H1 (cell line): ENCODE measurements around the gene ERMN. TPM values are rescaled to one million over a fixed set of nuclear protein-coding genes. Genes with fewer than 3 reads are reported as not detected.

Experiments
- EGR1 ChIP-seq: IDR thresholded peaks from 2 replicates; pipeline ENCODE4 v1.6.1; 2011; ENCODE audit warnings: low read depth, low read length, borderline replicate concordance
- HDAC6 ChIP-seq: IDR thresholded peaks from one replicate; pipeline ENCODE4 v1.7.1; 2012; ENCODE audit warnings: low read depth, mild to moderate bottlenecking, inconsistent platforms, low read length, moderate library complexity
- KDM5A ChIP-seq: fragments of 200-600 bp; IDR thresholded peaks from 2 replicates; pipeline ENCODE4 v1.7.1; 2012; ENCODE audit warnings: mild to moderate bottlenecking, low read length, inconsistent platforms, mixed read lengths
- NANOG ChIP-seq: IDR thresholded peaks from 2 replicates; pipeline ENCODE4 v1.6.1; 2011; ENCODE audit warnings: low read length, low read depth, mild to moderate bottlenecking, inconsistent platforms; ENCODE audit not compliant: insufficient read depth, poor library complexity, severe bottlenecking
- polyA plus RNA-seq, 7 experiments: library from polyadenylated mRNA; depleted of rRNA in 3 of 7; stranded (reverse) in 5 of 7; unstranded in 2 of 7; fragments of >200 nt in 5 of 7; fragments of 200-250 nt in 2 of 7; gene quantifications; 1 replicate in 5 of 7; 2 replicates in 1 of 7; 4 replicates in 1 of 7; pipeline versions ENCODE4 v1.2.1 to v1.2.3, GENCODE V29; 2011 to 2013; ENCODE audit warnings: missing spikeins in 2 of 7, mixed read lengths in 2 of 7
- total RNA-seq: library from RNA; stranded (reverse); fragmentation: NEBNext Ultra II Directional; extraction: Animal tissue kit (Norgen Biotek cat#: 25700); gene quantifications from 2 replicates; pipeline ENCODE4 v1.2.1, GENCODE V29; 2021
- TF ChIP-seq, protein P1 (sequence below): IDR thresholded peaks from 2 replicates; pipeline ENCODE4 v1.6.1; 2011; ENCODE audit warnings: low read depth, mild to moderate bottlenecking, low read length; ENCODE audit not compliant: insufficient read depth
- TF ChIP-seq, protein P2 (sequence below): fragments of 300-600 bp; sonication (generic); IDR thresholded peaks from 2 replicates; pipeline ENCODE4 v1.7.1; 2012; ENCODE audit warnings: low read length, moderate library complexity, mild to moderate bottlenecking, inconsistent platforms; ENCODE audit not compliant: insufficient replicate concordance

ERMN gene
- total and polyA plus RNA-seq, 2 of the 8 experiments (the other 6 are each of a cell fraction or from before 2014, with no cell fraction given) = 0.11 TPM; not detected in 1

DNA sequence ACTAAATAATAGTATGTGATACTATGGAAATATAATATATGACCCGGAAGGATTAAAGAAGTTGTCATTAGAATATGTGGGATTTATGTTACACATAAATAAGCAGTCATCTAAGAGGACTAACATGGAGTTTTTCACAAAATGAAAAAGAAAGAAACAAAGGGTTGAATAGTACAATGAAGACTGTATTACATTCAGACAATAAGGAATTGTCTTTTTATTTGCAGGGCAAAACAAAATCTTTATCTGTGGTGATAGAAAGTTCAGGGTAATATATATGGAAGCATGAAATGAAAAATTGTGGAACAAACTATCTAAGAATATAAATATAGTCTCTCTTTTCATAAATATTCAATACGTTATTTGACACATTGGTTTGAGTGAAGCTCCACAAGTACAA lies 5.8 kb downstream of the ERMN start (continued):
- TF ChIP-seq NANOG = no peak
- TF ChIP-seq HDAC6 = no peak
- TF ChIP-seq, protein P1, sequence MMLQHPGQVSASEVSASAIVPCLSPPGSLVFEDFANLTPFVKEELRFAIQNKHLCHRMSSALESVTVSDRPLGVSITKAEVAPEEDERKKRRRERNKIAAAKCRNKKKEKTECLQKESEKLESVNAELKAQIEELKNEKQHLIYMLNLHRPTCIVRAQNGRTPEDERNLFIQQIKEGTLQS = no peak
- no peak for TF ChIP-seq KDM5A
- TF ChIP-seq, protein P2, sequence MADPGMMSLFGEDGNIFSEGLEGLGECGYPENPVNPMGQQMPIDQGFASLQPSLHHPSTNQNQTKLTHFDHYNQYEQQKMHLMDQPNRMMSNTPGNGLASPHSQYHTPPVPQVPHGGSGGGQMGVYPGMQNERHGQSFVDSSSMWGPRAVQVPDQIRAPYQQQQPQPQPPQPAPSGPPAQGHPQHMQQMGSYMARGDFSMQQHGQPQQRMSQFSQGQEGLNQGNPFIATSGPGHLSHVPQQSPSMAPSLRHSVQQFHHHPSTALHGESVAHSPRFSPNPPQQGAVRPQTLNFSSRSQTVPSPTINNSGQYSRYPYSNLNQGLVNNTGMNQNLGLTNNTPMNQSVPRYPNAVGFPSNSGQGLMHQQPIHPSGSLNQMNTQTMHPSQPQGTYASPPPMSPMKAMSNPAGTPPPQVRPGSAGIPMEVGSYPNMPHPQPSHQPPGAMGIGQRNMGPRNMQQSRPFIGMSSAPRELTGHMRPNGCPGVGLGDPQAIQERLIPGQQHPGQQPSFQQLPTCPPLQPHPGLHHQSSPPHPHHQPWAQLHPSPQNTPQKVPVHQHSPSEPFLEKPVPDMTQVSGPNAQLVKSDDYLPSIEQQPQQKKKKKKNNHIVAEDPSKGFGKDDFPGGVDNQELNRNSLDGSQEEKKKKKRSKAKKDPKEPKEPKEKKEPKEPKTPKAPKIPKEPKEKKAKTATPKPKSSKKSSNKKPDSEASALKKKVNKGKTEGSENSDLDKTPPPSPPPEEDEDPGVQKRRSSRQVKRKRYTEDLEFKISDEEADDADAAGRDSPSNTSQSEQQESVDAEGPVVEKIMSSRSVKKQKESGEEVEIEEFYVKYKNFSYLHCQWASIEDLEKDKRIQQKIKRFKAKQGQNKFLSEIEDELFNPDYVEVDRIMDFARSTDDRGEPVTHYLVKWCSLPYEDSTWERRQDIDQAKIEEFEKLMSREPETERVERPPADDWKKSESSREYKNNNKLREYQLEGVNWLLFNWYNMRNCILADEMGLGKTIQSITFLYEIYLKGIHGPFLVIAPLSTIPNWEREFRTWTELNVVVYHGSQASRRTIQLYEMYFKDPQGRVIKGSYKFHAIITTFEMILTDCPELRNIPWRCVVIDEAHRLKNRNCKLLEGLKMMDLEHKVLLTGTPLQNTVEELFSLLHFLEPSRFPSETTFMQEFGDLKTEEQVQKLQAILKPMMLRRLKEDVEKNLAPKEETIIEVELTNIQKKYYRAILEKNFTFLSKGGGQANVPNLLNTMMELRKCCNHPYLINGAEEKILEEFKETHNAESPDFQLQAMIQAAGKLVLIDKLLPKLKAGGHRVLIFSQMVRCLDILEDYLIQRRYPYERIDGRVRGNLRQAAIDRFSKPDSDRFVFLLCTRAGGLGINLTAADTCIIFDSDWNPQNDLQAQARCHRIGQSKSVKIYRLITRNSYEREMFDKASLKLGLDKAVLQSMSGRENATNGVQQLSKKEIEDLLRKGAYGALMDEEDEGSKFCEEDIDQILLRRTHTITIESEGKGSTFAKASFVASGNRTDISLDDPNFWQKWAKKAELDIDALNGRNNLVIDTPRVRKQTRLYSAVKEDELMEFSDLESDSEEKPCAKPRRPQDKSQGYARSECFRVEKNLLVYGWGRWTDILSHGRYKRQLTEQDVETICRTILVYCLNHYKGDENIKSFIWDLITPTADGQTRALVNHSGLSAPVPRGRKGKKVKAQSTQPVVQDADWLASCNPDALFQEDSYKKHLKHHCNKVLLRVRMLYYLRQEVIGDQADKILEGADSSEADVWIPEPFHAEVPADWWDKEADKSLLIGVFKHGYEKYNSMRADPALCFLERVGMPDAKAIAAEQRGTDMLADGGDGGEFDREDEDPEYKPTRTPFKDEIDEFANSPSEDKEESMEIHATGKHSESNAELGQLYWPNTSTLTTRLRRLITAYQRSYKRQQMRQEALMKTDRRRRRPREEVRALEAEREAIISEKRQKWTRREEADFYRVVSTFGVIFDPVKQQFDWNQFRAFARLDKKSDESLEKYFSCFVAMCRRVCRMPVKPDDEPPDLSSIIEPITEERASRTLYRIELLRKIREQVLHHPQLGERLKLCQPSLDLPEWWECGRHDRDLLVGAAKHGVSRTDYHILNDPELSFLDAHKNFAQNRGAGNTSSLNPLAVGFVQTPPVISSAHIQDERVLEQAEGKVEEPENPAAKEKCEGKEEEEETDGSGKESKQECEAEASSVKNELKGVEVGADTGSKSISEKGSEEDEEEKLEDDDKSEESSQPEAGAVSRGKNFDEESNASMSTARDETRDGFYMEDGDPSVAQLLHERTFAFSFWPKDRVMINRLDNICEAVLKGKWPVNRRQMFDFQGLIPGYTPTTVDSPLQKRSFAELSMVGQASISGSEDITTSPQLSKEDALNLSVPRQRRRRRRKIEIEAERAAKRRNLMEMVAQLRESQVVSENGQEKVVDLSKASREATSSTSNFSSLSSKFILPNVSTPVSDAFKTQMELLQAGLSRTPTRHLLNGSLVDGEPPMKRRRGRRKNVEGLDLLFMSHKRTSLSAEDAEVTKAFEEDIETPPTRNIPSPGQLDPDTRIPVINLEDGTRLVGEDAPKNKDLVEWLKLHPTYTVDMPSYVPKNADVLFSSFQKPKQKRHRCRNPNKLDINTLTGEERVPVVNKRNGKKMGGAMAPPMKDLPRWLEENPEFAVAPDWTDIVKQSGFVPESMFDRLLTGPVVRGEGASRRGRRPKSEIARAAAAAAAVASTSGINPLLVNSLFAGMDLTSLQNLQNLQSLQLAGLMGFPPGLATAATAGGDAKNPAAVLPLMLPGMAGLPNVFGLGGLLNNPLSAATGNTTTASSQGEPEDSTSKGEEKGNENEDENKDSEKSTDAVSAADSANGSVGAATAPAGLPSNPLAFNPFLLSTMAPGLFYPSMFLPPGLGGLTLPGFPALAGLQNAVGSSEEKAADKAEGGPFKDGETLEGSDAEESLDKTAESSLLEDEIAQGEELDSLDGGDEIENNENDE = no peak
- no peak for TF ChIP-seq EGR1
- TF ChIP-seq, all 59 proteins: peak for 0
